K562 (cell line): ENCODE data around the gene GABRB1. TPM values are rescaled to one million over a fixed set of nuclear protein-coding genes. Genes with fewer than 3 reads are reported as not detected.

Experiments used
- ATAC-seq: fragments of 200-7000 bp; cut with Tn5 transposase; 3 replicates; pipeline ENCODE4 v1.9.1; 2020; ENCODE audit warnings: moderate library complexity
- BruUV-seq: library from RNA; stranded (reverse); fragments of 400-500 nt; replicated peaks from 2 replicates; lab custom pipeline; 2021; lab: Mats Ljungman, UMichigan
- CTCF ChIA-PET: fragments of 300-600 bp; formaldehyde crosslinking; extraction: SDS; loops from one replicate; lab custom pipeline; 2021; ENCODE audit warnings: low intra/inter-chr PET ratio; lab: Yijun Ruan, JAX
- POLR2A ChIA-PET: fragments of 300-600, 350-650 bp; sonication (Branson Sonifier 250); formaldehyde crosslinking; extraction: SDS; loops from one replicate; lab custom pipeline; 2021; ENCODE audit warnings: antibody characterized with exemption, inconsistent platforms; lab: Yijun Ruan, JAX
- DNase-seq, 4 experiments: peaks; one replicate each; pipeline versions ENCODE4 v3.0.0 to v3.0.0-alpha.2; 2011 to 2018; ENCODE audit warnings: low spot score in 3 of 4, mixed read lengths in 3 of 4; ENCODE audit errors: extremely low read depth in 1 of 4
- FAIRE-seq: peaks from 2 replicates; lab custom pipeline; 2011; peaks lifted over from hg19 to GRCh38; lab: Jason Lieb, UNC
- H2AFZ ChIP-seq: 2 replicates; pipeline ENCODE4 v1.6.0; 2011; ENCODE audit warnings: low read depth, low read length, control low read depth, inconsistent platforms
- H3K27ac ChIP-seq: fragments of 200-600 bp; 3 replicates; pipeline ENCODE4 v1.8.0; 2011; ENCODE audit warnings: low read depth, mild to moderate bottlenecking, control low read depth, inconsistent platforms, low read length, moderate library complexity, mixed read lengths; ENCODE audit errors: extremely low read depth
- H3K27me3 ChIP-seq, 2 experiments: fragments of 300-600 bp in 1 of 2; 2 replicates in 1 of 2; 3 replicates in 1 of 2; pipeline versions ENCODE4 v1.6.0 to v1.8.0; 2011; ENCODE audit warnings: inconsistent platforms in 2 of 2, low read length in 2 of 2, mild to moderate bottlenecking in 1 of 2, mixed read lengths in 1 of 2, moderate library complexity in 1 of 2; ENCODE audit not compliant: control insufficient read depth in 2 of 2, insufficient read depth in 2 of 2
- H3K36me3 ChIP-seq: fragments of 300-600 bp; 3 replicates; pipeline ENCODE4 v1.8.0; 2011; ENCODE audit warnings: mild to moderate bottlenecking, low read length, inconsistent platforms; ENCODE audit not compliant: control insufficient read depth, insufficient read depth
- H3K4me1 ChIP-seq, 2 experiments: fragments of 200-600 bp in 1 of 2; replicated peaks in 1 of 2; 2 replicates in 1 of 2; 3 replicates in 1 of 2; pipeline versions ENCODE4 v1.5.1 to v1.8.0; 2011; ENCODE audit warnings: inconsistent platforms in 2 of 2, low read length in 2 of 2, mild to moderate bottlenecking in 1 of 2, mixed read lengths in 1 of 2, moderate library complexity in 1 of 2; ENCODE audit not compliant: control insufficient read depth in 2 of 2, insufficient read depth in 2 of 2
- H3K4me2 ChIP-seq: 2 replicates; pipeline ENCODE4 v1.6.1; 2011; ENCODE audit warnings: low read length, control low read depth, inconsistent platforms, mixed read lengths; ENCODE audit not compliant: insufficient read depth
- H3K4me3 ChIP-seq: fragments of 200-600 bp; sonication (generic), shearing (Covaris generic); 2 replicates; pipeline ENCODE4 v1.5.1; 2016; ENCODE audit warnings: control low read depth, inconsistent platforms
- H3K79me2 ChIP-seq: fragments of 200-600 bp; 3 replicates; pipeline ENCODE4 v1.8.0; 2011; ENCODE audit warnings: low read length, inconsistent platforms; ENCODE audit not compliant: control insufficient read depth, insufficient read depth
- H3K9ac ChIP-seq, 2 experiments: 2 replicates each; pipeline versions ENCODE4 v1.6.0 to v1.6.1; 2011; ENCODE audit warnings: low read depth in 2 of 2, low read length in 2 of 2, control low read depth in 1 of 2, inconsistent platforms in 1 of 2, mild to moderate bottlenecking in 1 of 2, mixed read lengths in 1 of 2; ENCODE audit not compliant: insufficient read depth in 1 of 2
- H3K9me1 ChIP-seq: one replicate; pipeline ENCODE4 v1.6.0; 2011; ENCODE audit warnings: inconsistent platforms, mild to moderate bottlenecking, low read length, moderate library complexity; ENCODE audit not compliant: control insufficient read depth, insufficient read depth
- H3K9me3 ChIP-seq: replicated peaks from 2 replicates; pipeline ENCODE4 v1.5.1; 2011; ENCODE audit warnings: low read depth, low read length, inconsistent platforms; ENCODE audit not compliant: control insufficient read depth, insufficient read depth
- H4K20me1 ChIP-seq: replicated peaks from 2 replicates; pipeline ENCODE4 v1.6.1; 2011; ENCODE audit warnings: low read length, inconsistent platforms, mixed read lengths; ENCODE audit not compliant: control insufficient read depth, insufficient read depth
- DMBX1 ChIP-seq: fragments of 250-450 bp; sonication (Bioruptor Pico); IDR thresholded peaks from 2 replicates; pipeline ENCODE4 v1.8.0; 2022; ENCODE audit warnings: inconsistent platforms, mild to moderate bottlenecking, moderate library complexity, borderline replicate concordance
- GTF2B ChIP-seq: IDR thresholded peaks from 2 replicates; pipeline ENCODE4 v1.6.1; 2011; ENCODE audit not compliant: insufficient read length; ENCODE audit errors: extremely low read depth
- HEY1 ChIP-seq: fragments of 250-450 bp; sonication (Bioruptor Pico); IDR thresholded peaks from 2 replicates; pipeline ENCODE4 v1.5.0; 2020; ENCODE audit warnings: mild to moderate bottlenecking, moderate library complexity, borderline replicate concordance
- ZNF589 ChIP-seq: fragments of 200-800 bp; sonication (Bioruptor generic); IDR thresholded peaks from 2 replicates; pipeline ENCODE4 v1.6.1; 2016; ENCODE audit warnings: low read depth, missing genetic modification characterization, missing compliant biosample characterization
- WGBS: fragments of 100-300 bp; shearing (Covaris generic); methylation state at CpG from one replicate; pipeline ENCODE4 v1.1.6; 2016; ENCODE audit warnings: low coverage, mixed read lengths; ENCODE audit not compliant: insufficient coverage; ENCODE audit errors: missing lambda C conversion rate; 5-methylcytosine and 5-hydroxymethylcytosine counted together
- in situ Hi-C: fragments of 300-500 bp; cut with MboI; formaldehyde crosslinking; loops from 4 replicates; pipeline ENCODE4 v1.15.0; 2018; ENCODE audit warnings: inconsistent platforms, mixed read lengths
- intact Hi-C: fragments of 100-400 bp; cut with micrococcal nuclease; formaldehyde crosslinking; loops from 2 replicates; pipeline ENCODE4 v1.14.2; 2022
- polyA plus RNA-seq, 8 experiments: library from polyadenylated mRNA; depleted of rRNA in 4 of 8; stranded (reverse) in 5 of 8; unstranded in 3 of 8; fragments of >200 nt; fragmentation: Nextera tagmentation in 2 of 8; fragmentation: Illumina TruSeq in 1 of 8; extraction: Ambion mirVana in 2 of 8; extraction: Trizol in 1 of 8; gene quantifications; 2 replicates each; pipeline versions ENCODE4 v1.2.1 to v1.2.3, GENCODE V29; 2011 to 2014; ENCODE audit warnings: inconsistent platforms in 1 of 8, missing spikeins in 1 of 8
- total RNA-seq, 7 experiments: library from RNA; depleted of rRNA in 6 of 7; stranded (reverse); fragments of >200 nt in 6 of 7; fragmentation: Illumina TruSeq in 2 of 7; extraction: Trizol in 2 of 7; gene quantifications; 2 replicates each; pipeline versions ENCODE4 v1.2.1 to v1.2.3, GENCODE V29; 2011 to 2021; ENCODE audit warnings: low replicate concordance in 1 of 7

Gene GABRB1
- total and polyA plus RNA-seq, 9 of the 15 experiments (the other 6 are each of a cell fraction or from before 2014, with no cell fraction given), result not detected

DNA sequence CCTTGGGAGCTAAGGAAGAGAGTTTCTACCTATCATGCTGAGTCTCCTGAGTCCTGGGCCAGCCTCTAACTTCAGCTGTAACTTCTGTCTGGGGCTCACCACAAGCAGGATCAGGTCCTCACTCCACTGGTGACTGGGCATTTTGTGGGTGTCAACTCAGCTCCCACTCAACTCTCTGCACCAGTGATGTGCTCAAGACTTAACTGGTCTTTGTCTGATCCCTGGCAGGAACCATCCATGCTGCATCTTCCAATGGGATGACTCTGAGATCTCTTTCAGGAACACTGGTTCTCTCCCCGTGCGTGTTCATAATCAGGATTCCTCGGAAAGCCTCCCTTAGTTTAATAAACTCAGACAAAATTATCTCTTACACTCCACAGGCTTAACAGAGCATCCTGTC is 349.8 kb downstream of the GABRB1 start:
- in situ Hi-C loops, result loop anchor here (25.0 kb wide), 1 partner anchor 544 kb away; no protein-coding TSS in a partner anchor
- ChIA-PET CTCF (no interaction called here), POLR2A (interaction anchor here (1.0 kb wide), 1 partner anchor 278 kb away, joined by 3 read pairs; no protein-coding TSS in a partner anchor)
- DNase-seq, result no peak
- no TSS peak for BruUV-seq
- H3K4me2 ChIP-seq, result no peak overlapping the region
- H3K36me3 ChIP-seq, result no peaks in the 10 kb centered on the region
- H3K4me3 ChIP-seq, result no peak overlapping the region
- intact Hi-C loops, result loop anchor here (10.0 kb wide), 1 partner anchor 184 kb away; no protein-coding TSS in a partner anchor
- H3K4me1 ChIP-seq, result peaks cover 0 to 7% of the 10 kb centered on the region in 2 experiments; a peak in 2 of 5 replicates
- no peaks in the 10 kb centered on the region for H3K79me2 ChIP-seq
- WGBS, result 5% methylated on average over 3 of the region's 3 CpGs
- no peaks in the 10 kb centered on the region for H4K20me1 ChIP-seq
- H3K27me3 ChIP-seq, result no peaks in the 10 kb centered on the region
- no peaks in the 10 kb centered on the region for H3K9me3 ChIP-seq
- H3K9me1 ChIP-seq, result no peaks in the 10 kb centered on the region
- TF ChIP-seq DMBX1 (CRISPR knock-in tag) (no peak), HEY1 (no peak), GTF2B (no peak), ZNF589 (CRISPR knock-in tag) (no peak)
- H3K27ac ChIP-seq, result no peak overlapping the region
- H2AFZ ChIP-seq, result no peak overlapping the region
- H3K9ac ChIP-seq, result no peak overlapping the region
- ATAC-seq, result no peak
- FAIRE-seq, result no peak
